GM18868 (cell line): Measurements from ENCODE around the gene ZNF558.
"Not testable (repeated sequence)": the region's sequence is repeated elsewhere in the genome, so short reads cannot be mapped to it uniquely, and the experiment has no call there.

Source experiments
- ATAC-seq: cut with Tn5 transposase; IDR thresholded peaks from one replicate; pipeline ENCODE4 v1.9.1; 2021; ENCODE audit warnings: mild to moderate bottlenecking, moderate library complexity; ENCODE audit not compliant: unreplicated experiment

ZNF558 gene

GRCh38 chr19:8811315-8812172, 20.6 kb downstream of the ZNF558 start:
- no peak for ATAC-seq

GRCh38 chr19:8806661-8807060, 25.4 kb downstream of the ZNF558 start:
- ATAC-seq = no peak

DNA sequence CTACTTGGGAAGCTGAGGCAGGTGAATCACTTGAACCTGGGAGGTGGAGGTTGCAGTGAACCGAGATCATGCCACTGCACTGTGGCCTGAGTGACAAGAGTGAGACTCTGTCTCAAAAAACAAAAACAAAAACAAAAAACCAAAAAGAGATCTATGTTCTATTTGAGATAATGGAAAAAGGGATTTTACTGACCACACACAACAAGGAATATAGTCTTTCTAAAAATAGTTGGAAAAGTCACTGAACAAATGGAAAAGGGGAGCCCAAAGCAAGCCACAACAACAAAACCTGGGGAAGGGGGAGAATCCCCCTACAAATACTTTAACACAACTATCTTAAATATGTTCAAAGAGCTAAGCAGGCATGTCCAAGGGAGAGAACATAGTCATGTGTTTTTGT, 37.3 kb downstream of the ZNF558 start:
- no peak for ATAC-seq

GRCh38 chr19:8773587-8773986, 58.5 kb downstream of the ZNF558 start:
- not testable (repeated sequence) for ATAC-seq

- not testable (repeated sequence) for ATAC-seq
Observed at GRCh38 chr19:8769265-8769664, 62.8 kb downstream of the ZNF558 start.

- not testable (repeated sequence) for ATAC-seq
Observed at GRCh38 chr19:8767257-8767656, 64.8 kb downstream of the ZNF558 start.
